Activated naive CD4-positive, alpha-beta T cell treated with anti-CD3 and anti-CD28 coated beads, Interleukin-2, amount 10 ng/mL, durations not matched to agents 5 hours and 36 hours (primary cell): Measurements from ENCODE around the gene HOXA5. TPM values are rescaled to one million over a fixed set of nuclear protein-coding genes. Genes with fewer than 3 reads are reported as not detected.

Source experiments
- microRNA-seq: library from miRNA; unstranded; fragments of <30 nt; microRNA quantifications from one replicate; pipeline ENCODE4 v1.2.0, GENCODE V29; 2022; ENCODE audit warnings: borderline microRNAs expressed, borderline replicate concordance
- total RNA-seq, 2 experiments: library from RNA; stranded (reverse); gene quantifications; one replicate each; pipeline ENCODE4 v1.2.3, GENCODE V29; 2021

HOXA5 gene
- total RNA-seq, 2 experiments from 2014 or later: not detected

Small RNA genes lying within 50 kb of the gene (microRNA-seq; reads per million reads assigned to microRNA genes)
- gene MIR196B: 30.2 reads per million, percentile 56 among the genes with 10 or more reads in this experiment

Other genes with a start within 250 kb of the HOXA5 start
- gene HOXA1, start 47.7 kb downstream of the HOXA5 start, total RNA-seq: under 1 TPM; 0.40 to 0.46 TPM
- not detected for gene HOXA2, start 41.0 kb downstream of the HOXA5 start, total RNA-seq
- gene HOXA4, start 12.9 kb downstream of the HOXA5 start, total RNA-seq: not detected
- not detected for gene HOXA6, start 4.1 kb upstream of the HOXA5 start, total RNA-seq
- gene HOXA3, start 8.9 kb upstream of the HOXA5 start, total RNA-seq: not detected
- gene HOXA7, start 13.0 kb upstream of the HOXA5 start, total RNA-seq: not detected
- not detected for gene HOXA9, start 21.9 kb upstream of the HOXA5 start, total RNA-seq
- gene HOXA10, start 30.6 kb upstream of the HOXA5 start, total RNA-seq: under 1 TPM in 1 of 2 experiments, not detected in 1; 0.29 TPM
- not detected for gene HOXA11, start 41.6 kb upstream of the HOXA5 start, total RNA-seq
- not detected for gene HOXA13, start 56.4 kb upstream of the HOXA5 start, total RNA-seq
- not detected for gene EVX1, start 99.1 kb upstream of the HOXA5 start, total RNA-seq